ENCODE results near the gene FXN. TPM values are rescaled to one million over a fixed set of nuclear protein-coding genes. Genes with fewer than 3 reads are reported as not detected.
"Not testable (repeated sequence)": the region's sequence is repeated elsewhere in the genome, so short reads cannot be mapped to it uniquely, and the experiment has no call there.

FXN gene
- total and polyA plus RNA-seq, 11 donors: 14.8 to 40.2 (median 24.1) TPM

- Histone ChIP-seq H3K4me3 (no peak overlapping the region), H3K27me3 (no peaks in the 10 kb centered on the region), H3K9me3 (no peaks in the 10 kb centered on the region), H3K27ac (no peak overlapping the region), H3K4me1 (no peaks in the 10 kb centered on the region), H3K36me3 (no peaks in the 10 kb centered on the region)
- intact Hi-C loops (cut with DNase I): no loop called here
- DNase-seq (no peak), ATAC-seq (peak in 2 of 4 donors; percentile 22 to 57)
- TF ChIP-seq CTCF (IDR thresholded peaks at IDR 0.05): no peak
- no peak for TF ChIP-seq POLR2A (IDR thresholded peaks at IDR 0.05)
- 40 to 66% (median 55%) methylated on average over 2 of the region's 2 CpGs for WGBS, 4 donors
Observed at GRCh38 chr9:69104830-69105527, 69.4 kb downstream of the FXN start.

- ATAC-seq (no peak), DNase-seq (no peak)
- 74 to 79% (median 77%) methylated on average over 3 of the region's 3 CpGs for WGBS, 4 donors
- H3K27ac ChIP-seq: no peak overlapping the region
- no peaks in the 10 kb centered on the region for H3K4me1 ChIP-seq
- TF ChIP-seq POLR2A (IDR thresholded peaks at IDR 0.05) (no peak), CTCF (IDR thresholded peaks at IDR 0.05) (no peak)
- no peak overlapping the region for H3K4me3 ChIP-seq
- intact Hi-C loops (cut with DNase I): no loop called here
- H3K27me3 ChIP-seq: no peaks in the 10 kb centered on the region
- H3K9me3 ChIP-seq: no peaks in the 10 kb centered on the region
- no peaks in the 10 kb centered on the region for H3K36me3 ChIP-seq
Observed at GRCh38 chr9:69107771-69108170, 72.2 kb downstream of the FXN start.

- ATAC-seq; H3K27me3 ChIP-seq; intact Hi-C loops (cut with DNase I); H3K36me3 ChIP-seq; H3K4me1 ChIP-seq; DNase-seq; H3K9me3 ChIP-seq; H3K27ac ChIP-seq; H3K4me3 ChIP-seq: not testable (repeated sequence)
- 97 to 98% (median 98%) methylated on average over 14 of the region's 14 CpGs for WGBS, 4 donors
Observed at GRCh38 chr9:69108706-69109105, 73.2 kb downstream of the FXN start.

- Histone ChIP-seq H3K27ac (no peak overlapping the region), H3K4me3 (no peak overlapping the region), H3K9me3 (no peaks in the 10 kb centered on the region), H3K4me1 (no peaks in the 10 kb centered on the region), H3K36me3 (no peaks in the 10 kb centered on the region), H3K27me3 (no peaks in the 10 kb centered on the region)
- WGBS, 4 donors: 82 to 93% (median 87%) methylated on average over 4 of the region's 4 CpGs
- DNase-seq (no peak), ATAC-seq (no peak)
- intact Hi-C loops (cut with DNase I): no loop called here
- TF ChIP-seq POLR2A (IDR thresholded peaks at IDR 0.05) (no peak), CTCF (IDR thresholded peaks at IDR 0.05) (no peak)
Observed at GRCh38 chr9:69109152-69109551, 73.6 kb downstream of the FXN start.

GRCh38 chr9:69112646-69113045, 77.1 kb downstream of the FXN start:
- H3K27me3 ChIP-seq, H3K4me1 ChIP-seq, H3K27ac ChIP-seq, DNase-seq, H3K4me3 ChIP-seq, H3K9me3 ChIP-seq, ATAC-seq, H3K36me3 ChIP-seq: not testable (repeated sequence)
- intact Hi-C loops (cut with DNase I): loop anchor here in 2 of 10 donors (10.0 kb wide), 1 partner anchor 48 kb away; no protein-coding TSS in a partner anchor
- WGBS, 4 donors: 96 to 97% (median 96%) methylated on average over 17 of the region's 17 CpGs
